Measurements from ENCODE around the gene CHD8. TPM values are rescaled to one million over a fixed set of nuclear protein-coding genes. Genes with fewer than 3 reads are reported as not detected.

Gene CHD8
- total and polyA plus RNA-seq, 2 of the 13 experiments (the other 11 are each of a cell fraction or from before 2014, with no cell fraction given) = 35.1 to 79.6 TPM

GRCh38 chr14:21476925-21477681, 21.2 kb upstream of the CHD8 start, which contains the start of the genes RAB2B and TOX4 (continued):
- TF ChIP-seq LBX2 (CRISPR knock-in tag; IDR thresholded peaks at IDR 0.05; ENCODE audit: borderline replicate concordance) (peak; percentile 67; the same call in 1 of the 2 replicates), ZNF773 (CRISPR knock-in tag; IDR thresholded peaks at IDR 0.05; ENCODE audit: borderline replicate concordance) (peak; percentile 75; the same call in 1 of the 2 replicates), ZBTB1 (CRISPR knock-in tag; IDR thresholded peaks at IDR 0.05; ENCODE audit: borderline replicate concordance) (no peak), ZNF484 (CRISPR knock-in tag; IDR thresholded peaks at IDR 0.05; ENCODE audit: borderline replicate concordance, low read depth) (no peak), ZNF3 (CRISPR knock-in tag; IDR thresholded peaks at IDR 0.05) (no peak), NCOA5 (CRISPR knock-in tag; IDR thresholded peaks at IDR 0.05) (no peak), STAT5B (CRISPR knock-in tag; IDR thresholded peaks at IDR 0.05) (peak; percentile 88; the same call in 1 of the 2 replicates), ELF4 (CRISPR knock-in tag; IDR thresholded peaks at IDR 0.05; ENCODE audit: borderline replicate concordance) (no peak; the same call in 1 of the 2 replicates), SMAD3 (CRISPR knock-in tag; IDR thresholded peaks at IDR 0.05) (peak; percentile 94), TBL1XR1 (IDR thresholded peaks at IDR 0.05; ENCODE audit: borderline replicate concordance, low read length, partially characterized antibody) (peak; percentile 78), NFE2L1 (CRISPR knock-in tag; IDR thresholded peaks at IDR 0.05; ENCODE audit: borderline replicate concordance) (0 out of 2 replicates have a peak, but pooled peaks have one; percentile 81), ARNT (IDR thresholded peaks at IDR 0.05) (no peak), NCOR1 (IDR thresholded peaks at IDR 0.05; ENCODE audit: borderline replicate concordance, low read length) (peak; percentile 21; the same call in 1 of the 2 replicates), PHF8 (CRISPR knock-in tag; IDR thresholded peaks at IDR 0.05) (peak; percentile 84), U2AF1 (optimal IDR thresholded peaks at IDR 0.05; ENCODE audit: low read depth, low read length) (peak; percentile 93), DMTF1 (CRISPR knock-in tag; IDR thresholded peaks at IDR 0.05) (no peak)
- TF ChIP-seq, protein P1, sequence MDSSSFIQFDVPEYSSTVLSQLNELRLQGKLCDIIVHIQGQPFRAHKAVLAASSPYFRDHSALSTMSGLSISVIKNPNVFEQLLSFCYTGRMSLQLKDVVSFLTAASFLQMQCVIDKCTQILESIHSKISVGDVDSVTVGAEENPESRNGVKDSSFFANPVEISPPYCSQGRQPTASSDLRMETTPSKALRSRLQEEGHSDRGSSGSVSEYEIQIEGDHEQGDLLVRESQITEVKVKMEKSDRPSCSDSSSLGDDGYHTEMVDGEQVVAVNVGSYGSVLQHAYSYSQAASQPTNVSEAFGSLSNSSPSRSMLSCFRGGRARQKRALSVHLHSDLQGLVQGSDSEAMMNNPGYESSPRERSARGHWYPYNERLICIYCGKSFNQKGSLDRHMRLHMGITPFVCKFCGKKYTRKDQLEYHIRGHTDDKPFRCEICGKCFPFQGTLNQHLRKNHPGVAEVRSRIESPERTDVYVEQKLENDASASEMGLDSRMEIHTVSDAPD (CRISPR knock-in tag; IDR thresholded peaks at IDR 0.05) = no peak
- TF ChIP-seq, protein P2, sequence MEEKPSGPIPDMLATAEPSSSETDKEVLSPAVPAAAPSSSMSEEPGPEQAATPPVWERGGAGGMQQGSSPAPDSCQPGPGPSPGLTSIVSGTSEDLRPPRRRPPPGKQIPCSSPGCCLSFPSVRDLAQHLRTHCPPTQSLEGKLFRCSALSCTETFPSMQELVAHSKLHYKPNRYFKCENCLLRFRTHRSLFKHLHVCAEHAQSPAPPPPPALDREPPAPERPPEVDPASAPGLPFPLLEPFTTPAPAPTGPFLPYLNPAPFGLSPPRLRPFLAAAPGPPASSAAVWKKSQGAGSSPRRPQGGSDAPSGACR (CRISPR knock-in tag; IDR thresholded peaks at IDR 0.05) = peak; percentile 90; the same call in 1 of the 2 replicates
- TF ChIP-seq, protein P3, sequence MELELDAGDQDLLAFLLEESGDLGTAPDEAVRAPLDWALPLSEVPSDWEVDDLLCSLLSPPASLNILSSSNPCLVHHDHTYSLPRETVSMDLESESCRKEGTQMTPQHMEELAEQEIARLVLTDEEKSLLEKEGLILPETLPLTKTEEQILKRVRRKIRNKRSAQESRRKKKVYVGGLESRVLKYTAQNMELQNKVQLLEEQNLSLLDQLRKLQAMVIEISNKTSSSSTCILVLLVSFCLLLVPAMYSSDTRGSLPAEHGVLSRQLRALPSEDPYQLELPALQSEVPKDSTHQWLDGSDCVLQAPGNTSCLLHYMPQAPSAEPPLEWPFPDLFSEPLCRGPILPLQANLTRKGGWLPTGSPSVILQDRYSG (CRISPR knock-in tag; IDR thresholded peaks at IDR 0.05) = peak; percentile 86; the same call in 1 of the 2 replicates
- TF ChIP-seq, protein P4, sequence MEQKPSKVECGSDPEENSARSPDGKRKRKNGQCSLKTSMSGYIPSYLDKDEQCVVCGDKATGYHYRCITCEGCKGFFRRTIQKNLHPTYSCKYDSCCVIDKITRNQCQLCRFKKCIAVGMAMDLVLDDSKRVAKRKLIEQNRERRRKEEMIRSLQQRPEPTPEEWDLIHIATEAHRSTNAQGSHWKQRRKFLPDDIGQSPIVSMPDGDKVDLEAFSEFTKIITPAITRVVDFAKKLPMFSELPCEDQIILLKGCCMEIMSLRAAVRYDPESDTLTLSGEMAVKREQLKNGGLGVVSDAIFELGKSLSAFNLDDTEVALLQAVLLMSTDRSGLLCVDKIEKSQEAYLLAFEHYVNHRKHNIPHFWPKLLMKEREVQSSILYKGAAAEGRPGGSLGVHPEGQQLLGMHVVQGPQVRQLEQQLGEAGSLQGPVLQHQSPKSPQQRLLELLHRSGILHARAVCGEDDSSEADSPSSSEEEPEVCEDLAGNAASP (CRISPR knock-in tag; IDR thresholded peaks at IDR 0.05; ENCODE audit: borderline replicate concordance) = peak; percentile 75; the same call in 1 of the 2 replicates
